Left renal pelvis (tissue), 4 donors: Measurements from ENCODE around the gene IGSF3. TPM values are rescaled to one million over a fixed set of nuclear protein-coding genes. Genes with fewer than 3 reads are reported as not detected.
"Not testable (repeated sequence)": the region's sequence is repeated elsewhere in the genome, so short reads cannot be mapped to it uniquely, and the experiment has no call there.

Source experiments
- DNase-seq, 4 donors: peaks; one replicate each; pipeline ENCODE4 v3.0.0-alpha.2; 2013; ENCODE audit warnings: low read depth in 4 of 4, low spot score in 3 of 4
- polyA plus RNA-seq, 4 donors: library from polyadenylated mRNA; unstranded; fragments of 120-200 nt; gene quantifications; one replicate each; pipeline ENCODE4 v1.2.1, GENCODE V29; 2013; ENCODE audit not compliant: insufficient read length in 4 of 4

Gene IGSF3
- polyA plus RNA-seq, 4 donors: 18.6 to 31.4 (median 27.4) TPM

- DNase-seq: no peak
Measured at GRCh38 chr1:116664366-116664977, 3.1 kb downstream of the IGSF3 start.

- DNase-seq: no peak
Measured at GRCh38 chr1:116663821-116664220, 3.7 kb downstream of the IGSF3 start.

DNA sequence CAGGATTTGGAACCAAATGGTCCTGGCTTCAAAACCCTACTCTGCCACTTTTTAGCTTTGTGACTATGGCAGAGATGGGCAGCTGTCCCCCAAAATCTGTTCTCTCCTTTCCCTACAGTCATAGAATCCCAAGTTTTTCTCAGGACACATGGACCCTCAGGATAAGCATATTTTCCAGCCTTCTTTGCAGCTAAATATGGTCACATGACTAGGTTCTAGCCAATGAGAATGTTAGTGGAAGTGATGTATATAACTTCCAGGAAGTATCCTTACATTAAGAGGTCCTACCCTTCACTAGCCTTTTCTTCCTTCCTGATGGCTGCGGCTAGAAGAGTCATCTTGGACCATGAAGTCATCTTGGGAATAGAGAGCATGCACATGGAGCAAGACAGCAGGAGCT lies 5.9 kb downstream of the IGSF3 start:
- no peak for DNase-seq

- DNase-seq: not testable (repeated sequence)
Measured at GRCh38 chr1:116658645-116659044, 8.9 kb downstream of the IGSF3 start.

DNA sequence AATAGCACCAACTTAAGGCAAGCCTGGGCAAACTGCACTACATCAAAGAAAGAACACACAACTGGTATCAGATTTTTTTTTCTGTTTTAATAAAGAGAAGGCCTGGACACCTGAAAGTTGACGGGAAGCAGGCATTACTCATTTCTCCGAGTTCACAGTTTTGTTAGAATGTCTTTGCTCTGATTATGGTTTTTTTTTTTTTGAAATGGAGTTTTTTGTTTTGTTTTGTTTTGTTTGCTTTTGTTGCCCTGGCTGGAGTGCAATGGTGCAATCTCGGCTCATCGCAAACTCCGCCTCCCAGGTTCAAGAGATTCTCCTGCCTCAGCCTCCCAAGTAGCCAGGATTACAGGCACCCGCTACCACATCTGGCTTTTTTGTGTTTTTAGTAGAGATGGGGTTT lies 9.7 kb downstream of the IGSF3 start:
- DNase-seq: not testable (repeated sequence)

DNA sequence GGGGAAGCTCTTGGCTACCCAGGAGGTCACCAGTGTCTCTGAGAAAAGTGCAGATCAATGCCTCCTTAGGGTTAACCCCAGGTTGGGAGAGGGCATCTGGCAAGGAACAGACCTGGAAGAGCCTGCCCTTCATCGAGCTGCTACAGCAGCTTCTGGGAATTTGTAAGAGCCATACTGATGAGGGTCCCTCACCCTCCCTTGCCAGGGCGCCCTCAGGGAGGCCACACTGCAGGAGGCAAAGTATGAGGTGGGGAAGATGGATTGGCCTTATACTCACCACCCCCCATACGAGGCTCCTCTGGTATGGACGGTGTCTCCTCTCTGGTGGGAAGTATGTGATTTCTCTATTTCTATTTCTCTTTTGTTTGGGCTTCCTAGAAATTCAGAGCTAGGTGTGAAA lies 13.2 kb downstream of the IGSF3 start:
- no peak for DNase-seq

- DNase-seq: not testable (repeated sequence)
Measured at GRCh38 chr1:116652598-116652997, 14.9 kb downstream of the IGSF3 start.

DNA sequence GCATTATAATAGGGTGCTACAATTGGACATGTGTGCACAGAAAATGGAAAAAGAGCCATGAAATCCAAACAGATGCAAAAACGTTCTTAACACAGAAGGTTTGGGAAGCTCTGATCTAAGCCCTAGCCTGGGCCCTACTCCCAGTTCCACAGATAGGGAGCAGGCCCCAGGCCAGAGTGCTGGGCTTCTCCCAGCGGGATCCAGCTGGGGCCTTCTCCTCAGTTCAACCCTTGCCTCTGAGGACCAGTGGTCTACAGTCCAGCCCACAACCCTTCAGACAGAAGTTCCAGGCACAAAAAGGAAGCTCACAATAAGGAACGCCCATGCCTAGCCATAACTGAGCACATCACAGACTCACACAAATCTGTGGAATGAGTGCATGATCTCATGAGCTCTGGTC lies 16.8 kb downstream of the IGSF3 start:
- DNase-seq: not testable (repeated sequence)

GRCh38 chr1:116649041-116649440 lies 18.5 kb downstream of the IGSF3 start:
- DNase-seq: not testable (repeated sequence)

DNA sequence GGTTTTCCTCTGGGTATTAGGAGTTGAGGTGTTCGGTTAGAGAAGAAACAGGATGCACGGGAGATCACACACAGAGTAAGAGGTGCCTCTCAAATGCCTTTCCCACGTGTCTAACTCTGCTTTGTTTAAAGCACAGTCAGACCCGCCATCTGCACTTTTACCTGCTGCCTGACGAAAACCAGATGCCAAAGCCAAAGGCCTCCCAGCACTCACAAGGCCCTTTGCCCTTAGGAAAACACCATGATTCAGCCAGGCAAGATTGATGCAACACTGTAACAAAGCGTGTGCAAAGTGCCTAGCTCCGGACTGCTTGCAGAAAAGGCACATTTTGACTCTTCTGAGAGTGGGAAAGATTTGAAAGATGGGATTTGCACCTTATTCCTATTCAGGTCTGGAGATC lies 19.2 kb downstream of the IGSF3 start:
- not testable (repeated sequence) for DNase-seq

DNA sequence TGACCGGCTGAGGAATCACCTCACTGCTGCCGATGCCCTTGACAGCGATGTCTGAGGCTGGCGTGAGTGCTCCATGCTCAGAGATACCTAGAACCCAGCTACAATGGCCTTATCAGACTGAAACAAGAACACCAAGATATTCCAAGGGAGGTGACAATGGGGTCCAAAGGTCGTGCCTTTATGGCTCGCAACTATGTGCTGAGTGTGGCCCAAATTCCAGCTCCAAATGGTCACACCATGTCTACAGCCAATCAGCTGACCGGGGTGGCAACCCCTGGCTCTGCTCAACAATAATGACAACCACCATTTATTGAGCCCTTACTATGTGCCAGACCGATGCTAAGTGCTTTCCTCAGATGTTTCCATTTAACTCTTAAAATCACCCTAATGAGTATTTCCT lies 20.3 kb downstream of the IGSF3 start:
- not testable (repeated sequence) for DNase-seq

DNA sequence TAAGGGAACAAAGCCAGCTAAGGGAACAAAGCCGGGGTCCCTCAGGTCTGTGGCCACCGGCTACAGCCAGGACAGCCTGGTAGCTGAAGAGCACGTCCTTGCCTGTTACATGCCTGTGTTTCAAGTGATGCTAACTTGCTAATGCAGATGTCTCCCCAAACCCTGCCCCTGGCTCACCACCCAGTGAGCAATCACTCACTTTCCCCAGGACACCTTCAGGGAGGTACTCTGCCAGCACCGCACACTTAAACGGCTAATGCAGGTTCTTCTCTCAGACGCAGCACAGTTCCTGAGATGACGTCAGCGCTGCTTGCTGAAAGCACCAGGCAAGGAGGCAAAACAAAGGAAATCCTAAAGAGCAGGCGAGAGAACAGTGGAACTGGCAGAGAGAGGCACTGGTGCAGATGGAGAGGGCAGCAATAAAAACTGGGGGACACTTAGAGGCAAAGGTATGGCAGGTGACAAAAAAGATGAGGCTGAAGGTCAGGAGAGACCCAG lies 20.8 kb downstream of the IGSF3 start:
- DNase-seq: not testable (repeated sequence)

GRCh38 chr1:116645802-116646672 lies 21.5 kb downstream of the IGSF3 start:
- not testable (repeated sequence) for DNase-seq

GRCh38 chr1:116644993-116645392 lies 22.5 kb downstream of the IGSF3 start:
- not testable (repeated sequence) for DNase-seq

DNA sequence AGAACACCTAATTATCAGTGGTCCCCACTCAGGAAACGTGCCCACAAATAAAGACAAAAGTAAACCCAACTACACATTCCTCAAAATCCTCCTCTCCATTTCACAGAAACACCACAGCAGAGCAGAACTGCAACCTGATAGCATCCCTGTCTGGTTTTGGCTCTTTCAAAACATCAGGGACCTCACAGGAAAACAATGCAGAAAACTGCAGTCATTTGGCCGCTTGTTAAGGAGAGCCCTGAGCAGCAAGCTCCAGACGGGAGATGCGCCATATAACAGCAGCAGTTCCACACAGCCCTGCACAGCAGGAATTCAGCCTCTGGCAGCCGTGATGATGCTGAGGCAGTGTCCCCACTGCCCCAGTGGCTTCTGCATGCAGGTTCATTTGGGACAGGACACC lies 23.4 kb downstream of the IGSF3 start:
- DNase-seq: not testable (repeated sequence)

GRCh38 chr1:116643281-116643751 lies 24.2 kb downstream of the IGSF3 start:
- not testable (repeated sequence) for DNase-seq

DNA sequence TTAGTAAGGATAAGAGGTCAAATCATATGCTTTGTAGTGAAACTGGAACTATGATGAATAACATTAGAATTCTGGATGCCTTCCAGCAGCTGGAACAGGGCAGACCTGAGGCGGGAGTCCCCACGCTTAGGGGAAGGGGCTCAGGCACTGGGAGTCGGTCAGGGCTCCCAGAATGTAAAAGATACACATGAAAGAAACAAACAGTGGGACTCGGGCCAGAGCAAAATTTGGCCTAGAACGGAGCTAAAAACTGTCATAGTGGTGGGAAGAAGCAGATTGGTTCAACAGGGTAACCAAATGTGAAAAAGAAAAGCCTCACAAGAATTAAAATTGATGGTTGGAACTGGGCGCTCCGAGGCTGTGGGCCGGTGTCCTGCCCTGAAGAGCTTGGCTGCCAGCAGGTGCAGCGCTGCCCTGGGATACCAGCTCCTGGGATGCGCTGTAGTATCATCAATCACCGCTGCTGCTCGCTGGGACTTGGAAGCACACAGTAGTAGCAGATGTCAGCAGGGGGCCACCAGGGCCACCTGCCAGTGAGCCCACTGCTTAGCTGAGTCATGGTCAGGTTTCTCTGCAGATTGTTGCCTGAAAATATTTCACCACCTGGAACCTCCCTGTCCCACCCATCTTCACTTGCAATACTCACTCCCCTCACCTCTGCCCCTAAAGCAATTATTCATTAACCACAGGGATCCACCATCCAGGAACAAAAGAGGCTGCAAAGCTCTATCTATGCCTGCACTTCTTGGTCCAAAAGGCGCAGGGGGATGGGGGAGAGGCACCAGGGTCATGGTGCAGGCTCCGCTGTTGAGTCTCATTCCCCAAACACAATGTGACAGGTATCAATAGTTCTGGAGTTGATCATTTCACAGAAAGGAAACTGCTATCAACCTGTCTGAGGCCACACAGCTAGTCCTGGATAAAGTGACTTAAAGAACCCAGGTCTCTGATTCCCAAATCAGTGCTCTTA lies 24.9 kb downstream of the IGSF3 start:
- not testable (repeated sequence) for DNase-seq

- DNase-seq: not testable (repeated sequence)
Measured at GRCh38 chr1:116637583-116637982, 29.9 kb downstream of the IGSF3 start.

GRCh38 chr1:116636584-116636983 lies 30.9 kb downstream of the IGSF3 start:
- not testable (repeated sequence) for DNase-seq

DNA sequence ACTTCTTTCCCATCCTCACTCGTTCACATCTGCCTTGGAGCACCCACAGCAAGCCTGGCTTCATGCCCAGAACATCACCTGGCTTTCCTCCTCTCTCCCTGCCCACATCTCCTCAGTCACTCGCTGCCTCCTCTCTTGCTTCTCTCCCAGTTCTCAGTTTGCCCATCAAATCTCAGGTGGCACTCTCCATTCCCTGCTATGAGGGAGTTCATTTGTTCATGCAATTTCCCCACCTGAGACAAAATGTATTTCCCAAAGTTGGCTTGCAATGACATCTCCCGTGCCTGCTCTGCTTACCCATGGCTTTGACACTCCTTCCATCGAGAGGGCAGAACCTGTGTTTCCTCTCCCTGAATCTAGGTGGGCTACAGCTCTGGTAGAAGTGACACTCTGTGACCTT lies 33.1 kb downstream of the IGSF3 start:
- not testable (repeated sequence) for DNase-seq
